ENCODE data around the gene CCL22.

GRCh38 chr16:57387598-57388354 is 29.2 kb downstream of the CCL22 start:
- no peak for TF ChIP-seq POLR2A (IDR thresholded peaks at IDR 0.05; ENCODE audit: low read length)
- TF ChIP-seq GATA1 (IDR thresholded peaks at IDR 0.05; ENCODE audit: low read depth, low read length) = no peak

All from erythroblast (primary cell).